ENCODE measurements around the gene CTNND2.

DNA sequence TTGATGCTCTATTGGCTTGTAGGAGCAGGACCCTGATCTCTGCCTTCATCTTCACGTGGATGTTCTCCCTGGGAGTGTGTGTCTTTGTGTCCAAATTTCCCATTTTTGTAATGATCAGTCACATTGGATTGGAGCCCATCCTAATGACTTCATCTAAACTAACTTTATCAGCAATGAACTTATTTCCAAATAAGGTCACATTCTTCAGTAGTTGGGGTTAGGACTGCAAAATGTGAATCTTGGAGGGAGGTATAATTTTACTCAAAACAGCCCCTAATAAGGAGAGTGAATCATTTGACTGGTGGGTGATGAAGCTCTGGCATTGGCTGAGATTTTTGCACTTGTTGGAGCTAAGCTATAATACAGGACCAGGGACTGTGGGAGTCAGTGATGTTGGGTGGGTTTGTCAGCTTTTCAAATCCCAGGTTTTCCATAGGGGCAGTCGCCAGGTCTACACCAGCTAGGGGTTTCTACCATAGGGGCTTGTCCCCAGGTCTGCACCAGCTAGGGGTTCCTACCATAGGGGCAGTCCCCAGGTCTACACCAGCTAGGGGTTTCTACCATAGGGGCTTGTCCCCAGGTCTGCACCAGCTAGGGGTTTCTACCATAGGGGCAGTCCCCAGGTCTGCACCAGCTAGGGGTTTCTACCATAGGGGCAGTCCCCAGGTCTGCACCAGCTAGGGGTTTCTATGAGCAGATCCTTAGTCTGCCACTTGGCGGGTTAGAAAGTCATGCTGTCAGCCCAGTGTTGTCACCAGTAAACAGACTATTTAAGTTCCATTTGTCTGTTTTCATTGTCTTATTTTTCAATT is 760.6 kb downstream of the CTNND2 start:
- TF ChIP-seq, protein P1, sequence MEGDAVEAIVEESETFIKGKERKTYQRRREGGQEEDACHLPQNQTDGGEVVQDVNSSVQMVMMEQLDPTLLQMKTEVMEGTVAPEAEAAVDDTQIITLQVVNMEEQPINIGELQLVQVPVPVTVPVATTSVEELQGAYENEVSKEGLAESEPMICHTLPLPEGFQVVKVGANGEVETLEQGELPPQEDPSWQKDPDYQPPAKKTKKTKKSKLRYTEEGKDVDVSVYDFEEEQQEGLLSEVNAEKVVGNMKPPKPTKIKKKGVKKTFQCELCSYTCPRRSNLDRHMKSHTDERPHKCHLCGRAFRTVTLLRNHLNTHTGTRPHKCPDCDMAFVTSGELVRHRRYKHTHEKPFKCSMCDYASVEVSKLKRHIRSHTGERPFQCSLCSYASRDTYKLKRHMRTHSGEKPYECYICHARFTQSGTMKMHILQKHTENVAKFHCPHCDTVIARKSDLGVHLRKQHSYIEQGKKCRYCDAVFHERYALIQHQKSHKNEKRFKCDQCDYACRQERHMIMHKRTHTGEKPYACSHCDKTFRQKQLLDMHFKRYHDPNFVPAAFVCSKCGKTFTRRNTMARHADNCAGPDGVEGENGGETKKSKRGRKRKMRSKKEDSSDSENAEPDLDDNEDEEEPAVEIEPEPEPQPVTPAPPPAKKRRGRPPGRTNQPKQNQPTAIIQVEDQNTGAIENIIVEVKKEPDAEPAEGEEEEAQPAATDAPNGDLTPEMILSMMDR (IDR thresholded peaks at IDR 0.05; ENCODE audit: low read length): no peak
- TF ChIP-seq EZH2 (optimal IDR thresholded peaks at IDR 0.05; ENCODE audit: low read depth, low read length) (no peak), EZH2phosphoT487 (IDR thresholded peaks at IDR 0.05; ENCODE audit: low read length) (no peak)
